Sciatic nerve (tissue), 2 donors: ENCODE results near the gene LAMTOR4. TPM values are rescaled to one million over a fixed set of nuclear protein-coding genes. Genes with fewer than 3 reads are reported as not detected.
"Not testable (repeated sequence)": the region's sequence is repeated elsewhere in the genome, so short reads cannot be mapped to it uniquely, and the experiment has no call there.

ENCODE experiments used
- ATAC-seq: fragments of 200-7000 bp; cut with Tn5 transposase; one replicate; pipeline ENCODE4 v1.9.1; 2020; ENCODE audit warnings: mild to moderate bottlenecking, moderate library complexity
- DNase-seq: peaks from one replicate; pipeline ENCODE4 v3.0.0-alpha.2; 2020; ENCODE audit warnings: low spot score
- intact Hi-C: fragments of 100-400 bp; cut with DNase I; formaldehyde crosslinking; loops from one replicate; pipeline ENCODE4 v1.14.2; 2022
- total RNA-seq: library from RNA; stranded (reverse); fragmentation: NEBNext Ultra II Directional; extraction: Animal tissue kit (Norgen Biotek cat#: 25700); gene quantifications from one replicate; pipeline ENCODE4 v1.2.1, GENCODE V29; 2021
- donor health status: DM: no; HTN: no; CAD: no.
- donor health status: DM: no; HTN: no; CAD: no.

LAMTOR4 gene
- total RNA-seq, 1 donor from 2014 or later, result 114 TPM

- ATAC-seq, result no peak
- no peak for DNase-seq
- intact Hi-C loops, result no loop called here
These were observed 17.7 kb downstream of the LAMTOR4 start for GRCh38 chr7:100166317-100166940.

GRCh38 chr7:100166970-100167911 is 18.5 kb downstream of the LAMTOR4 start:
- ATAC-seq (no peak), DNase-seq (no peak)
- intact Hi-C loops, result no loop called here

GRCh38 chr7:100167912-100168323 is 19.2 kb downstream of the LAMTOR4 start:
- DNase-seq, result no peak
- peak; percentile 58 for ATAC-seq
- intact Hi-C loops, result no loop called here

- no peak for ATAC-seq
- DNase-seq, result no peak
- intact Hi-C loops, result no loop called here
These were observed 20.6 kb downstream of the LAMTOR4 start for GRCh38 chr7:100169147-100169850.

- DNase-seq (no peak), ATAC-seq (no peak)
These were observed 21.6 kb downstream of the LAMTOR4 start for GRCh38 chr7:100170101-100170897.

GRCh38 chr7:100171087-100171681 is 22.5 kb downstream of the LAMTOR4 start:
- intact Hi-C loops, result no loop called here
- DNase-seq (no peak), ATAC-seq (no peak)

More at GRCh38 chr7:100170101-100170897, 21.6 kb downstream of the LAMTOR4 start:
- intact Hi-C loops, result no loop called here

GRCh38 chr7:100171840-100172239 is 23.1 kb downstream of the LAMTOR4 start:
- no peak for ATAC-seq
- DNase-seq, result no peak
- intact Hi-C loops, result no loop called here

GRCh38 chr7:100173806-100174495 is 25.2 kb downstream of the LAMTOR4 start:
- no peak for ATAC-seq
- intact Hi-C loops, result no loop called here
- DNase-seq, result no peak

GRCh38 chr7:100174582-100174981 is 25.9 kb downstream of the LAMTOR4 start:
- ATAC-seq (no peak), DNase-seq (no peak)
- intact Hi-C loops, result no loop called here

- DNase-seq, result no peak
- intact Hi-C loops, result no loop called here
- ATAC-seq, result no peak
These were observed 26.7 kb downstream of the LAMTOR4 start for GRCh38 chr7:100175296-100175935.

GRCh38 chr7:100176096-100177044 is 27.7 kb downstream of the LAMTOR4 start:
- intact Hi-C loops, result no loop called here
- ATAC-seq, result no peak
- DNase-seq, result no peak

- peak; percentile 97 for ATAC-seq
- intact Hi-C loops, result no loop called here
- peak; percentile 98 for DNase-seq
These were observed 28.6 kb downstream of the LAMTOR4 start, which contains the start of the genes GPC2 and STAG3 for GRCh38 chr7:100177045-100178001. GPC2 (minus strand) TSS chr7:100177381; CDS start chr7:100177199, 182 bp downstream. STAG3 (plus strand) TSS chr7:100177918; CDS start chr7:100180557, 2,639 bp downstream.

GRCh38 chr7:100180084-100180483 is 31.4 kb downstream of the LAMTOR4 start:
- ATAC-seq, intact Hi-C loops, DNase-seq: not testable (repeated sequence)

- not testable (repeated sequence) for ATAC-seq
These were observed 33.9 kb downstream of the LAMTOR4 start for GRCh38 chr7:100182616-100183015.

GRCh38 chr7:100183090-100183489 is 34.4 kb downstream of the LAMTOR4 start:
- ATAC-seq, intact Hi-C loops, DNase-seq: not testable (repeated sequence)

More at GRCh38 chr7:100182616-100183015, 33.9 kb downstream of the LAMTOR4 start:
- DNase-seq, intact Hi-C loops: not testable (repeated sequence)
